Measurements from ENCODE around the gene RGS10. TPM values are rescaled to one million over a fixed set of nuclear protein-coding genes. Genes with fewer than 3 reads are reported as not detected.

RGS10 gene
- total RNA-seq, 1 donor from 2014 or later: 24.1 TPM

GRCh38 chr10:119497243-119497642, 45.3 kb downstream of the RGS10 start:
- no peak for DNase-seq (ENCODE audit: low spot score)

- DNase-seq (ENCODE audit: low spot score): no peak
Measured at GRCh38 chr10:119496273-119496672, 46.2 kb downstream of the RGS10 start.

- no peak for DNase-seq (ENCODE audit: low spot score)
Measured at GRCh38 chr10:119495545-119495944, 47.0 kb downstream of the RGS10 start.

GRCh38 chr10:119495021-119495505, 47.5 kb downstream of the RGS10 start:
- DNase-seq (ENCODE audit: low spot score): no peak

- DNase-seq (ENCODE audit: low spot score): no peak
Measured at GRCh38 chr10:119494236-119495020, 48.1 kb downstream of the RGS10 start.

GRCh38 chr10:119493155-119493554, 49.4 kb downstream of the RGS10 start:
- DNase-seq (ENCODE audit: low spot score): no peak

GRCh38 chr10:119491966-119492757, 50.4 kb downstream of the RGS10 start:
- DNase-seq (ENCODE audit: low spot score): no peak

- no peak for DNase-seq (ENCODE audit: low spot score)
Measured at GRCh38 chr10:119489991-119490326, 52.6 kb downstream of the RGS10 start.

GRCh38 chr10:119488675-119489074, 53.8 kb downstream of the RGS10 start:
- no peak for DNase-seq (ENCODE audit: low spot score)

- DNase-seq (ENCODE audit: low spot score): no peak
Measured at GRCh38 chr10:119483839-119484238, 58.7 kb downstream of the RGS10 start.

- no peak for DNase-seq (ENCODE audit: low spot score)
Measured at GRCh38 chr10:119483001-119483400, 59.5 kb downstream of the RGS10 start.

GRCh38 chr10:119481781-119482426, 60.6 kb downstream of the RGS10 start:
- DNase-seq (ENCODE audit: low spot score): no peak

GRCh38 chr10:119480667-119481066, 61.9 kb downstream of the RGS10 start:
- DNase-seq (ENCODE audit: low spot score): no peak

- no peak for DNase-seq (ENCODE audit: low spot score)
Measured at GRCh38 chr10:119479532-119479931, 63.0 kb downstream of the RGS10 start.

GRCh38 chr10:119478811-119479341, 63.6 kb downstream of the RGS10 start:
- DNase-seq (ENCODE audit: low spot score): no peak

- DNase-seq (ENCODE audit: low spot score): no peak
Measured at GRCh38 chr10:119478111-119478802, 64.3 kb downstream of the RGS10 start.

- DNase-seq (ENCODE audit: low spot score): no peak
Measured at GRCh38 chr10:119477444-119477843, 65.1 kb downstream of the RGS10 start.

- DNase-seq (ENCODE audit: low spot score): no peak
Measured at GRCh38 chr10:119474606-119475005, 67.9 kb downstream of the RGS10 start.

GRCh38 chr10:119473771-119474170, 68.7 kb downstream of the RGS10 start:
- DNase-seq (ENCODE audit: low spot score): no peak

GRCh38 chr10:119470920-119471702, 71.4 kb downstream of the RGS10 start:
- DNase-seq (ENCODE audit: low spot score): no peak

- no peak for DNase-seq (ENCODE audit: low spot score)
Measured at GRCh38 chr10:119469846-119470245, 72.7 kb downstream of the RGS10 start.

Data from ureter (tissue), 1 donor.